H9 (cell line): ENCODE measurements around the gene UFC1. TPM values are rescaled to one million over a fixed set of nuclear protein-coding genes. Genes with fewer than 3 reads are reported as not detected.

Source experiments
- DNase-seq: peaks from one replicate; pipeline ENCODE4 v3.0.0-alpha.2; 2017
- H2AFZ ChIP-seq: one replicate; pipeline ENCODE4 v1.6.1; 2013; ENCODE audit warnings: mild to moderate bottlenecking, low read length, control low read depth, moderate library complexity
- H2AK5ac ChIP-seq: 2 replicates; pipeline ENCODE4 v1.6.1; 2013; ENCODE audit warnings: low read length, control low read depth, mixed read lengths; ENCODE audit not compliant: insufficient read length
- H2BK120ac ChIP-seq: one replicate; pipeline ENCODE4 v1.6.1; 2013; ENCODE audit warnings: low read depth, mild to moderate bottlenecking, low read length, control low read depth, inconsistent platforms; ENCODE audit not compliant: poor library complexity, severe bottlenecking
- H2BK12ac ChIP-seq: 2 replicates; pipeline ENCODE4 v1.6.1; 2013; ENCODE audit warnings: low read length, control low read depth, mixed read lengths, low read depth; ENCODE audit not compliant: insufficient read length
- H2BK15ac ChIP-seq: 2 replicates; pipeline ENCODE4 v1.6.1; 2013; ENCODE audit warnings: low read depth, low read length, control low read depth
- H2BK20ac ChIP-seq: one replicate; pipeline ENCODE4 v1.6.1; 2013; ENCODE audit warnings: low read depth, mild to moderate bottlenecking, low read length, control low read depth, inconsistent platforms; ENCODE audit not compliant: poor library complexity, severe bottlenecking
- H2BK5ac ChIP-seq: 2 replicates; pipeline ENCODE4 v1.6.1; 2013; ENCODE audit warnings: low read length, control low read depth, mixed read lengths; ENCODE audit not compliant: insufficient read length
- H3K14ac ChIP-seq: 2 replicates; pipeline ENCODE4 v1.6.1; 2013; ENCODE audit warnings: low read length, control low read depth; ENCODE audit not compliant: insufficient read depth
- H3K18ac ChIP-seq: 2 replicates; pipeline ENCODE4 v1.6.1; 2013; ENCODE audit warnings: low read depth, mild to moderate bottlenecking, mixed read lengths, low read length, control low read depth; ENCODE audit not compliant: insufficient read length
- H3K23ac ChIP-seq: 2 replicates; pipeline ENCODE4 v1.6.1; 2013; ENCODE audit warnings: low read length, control low read depth, mixed read lengths, low read depth; ENCODE audit not compliant: insufficient read length
- H3K23me2 ChIP-seq: 2 replicates; pipeline ENCODE4 v1.6.1; 2013; ENCODE audit warnings: low read depth, mild to moderate bottlenecking, mixed read lengths, low read length, control low read depth; ENCODE audit not compliant: insufficient read length, poor library complexity, severe bottlenecking
- H3K27ac ChIP-seq: 2 replicates; pipeline ENCODE4 v1.5.1; 2013; ENCODE audit warnings: low read length, control low read depth, mixed read lengths, low read depth; ENCODE audit not compliant: insufficient read length
- H3K27me3 ChIP-seq: 2 replicates; pipeline ENCODE4 v1.6.1; 2013; ENCODE audit warnings: low read length, control low read depth, inconsistent platforms; ENCODE audit not compliant: insufficient read depth
- H3K4ac ChIP-seq: 2 replicates; pipeline ENCODE4 v1.6.1; 2013; ENCODE audit warnings: low read depth, mild to moderate bottlenecking, control low read depth, inconsistent platforms, low read length, moderate library complexity
- H3K4me1 ChIP-seq: 2 replicates; pipeline ENCODE4 v1.6.1; 2013; ENCODE audit warnings: low read length, control low read depth, inconsistent platforms; ENCODE audit not compliant: insufficient read depth
- H3K4me2 ChIP-seq: 2 replicates; pipeline ENCODE4 v1.6.1; 2013; ENCODE audit warnings: low read length, control low read depth, mixed read lengths; ENCODE audit not compliant: insufficient read length, insufficient read depth
- H3K56ac ChIP-seq: 2 replicates; pipeline ENCODE4 v1.6.1; 2013; ENCODE audit warnings: low read depth, mild to moderate bottlenecking, mixed read lengths, low read length, control low read depth; ENCODE audit not compliant: insufficient read length
- H3K79me1 ChIP-seq: 2 replicates; pipeline ENCODE4 v1.6.1; 2013; ENCODE audit warnings: low read depth, mild to moderate bottlenecking, moderate library complexity, low read length, control low read depth, inconsistent platforms; ENCODE audit not compliant: insufficient read depth, poor library complexity, severe bottlenecking
- H3K79me2 ChIP-seq: 2 replicates; pipeline ENCODE4 v1.6.1; 2013; ENCODE audit warnings: low read length, control low read depth, inconsistent platforms; ENCODE audit not compliant: insufficient read depth
- H3K9ac ChIP-seq: 2 replicates; pipeline ENCODE4 v1.6.1; 2013; ENCODE audit warnings: low read length, control low read depth, mixed read lengths; ENCODE audit not compliant: insufficient read length; ENCODE audit errors: extremely low read depth
- H3K9me3 ChIP-seq: one replicate; pipeline ENCODE4 v1.6.1; 2013; ENCODE audit warnings: low read depth, low read length, inconsistent platforms; ENCODE audit not compliant: control insufficient read depth
- H3T11ph ChIP-seq: one replicate; pipeline ENCODE4 v1.6.1; 2013; ENCODE audit warnings: mild to moderate bottlenecking, low read length, control low read depth, inconsistent platforms
- H4K20me1 ChIP-seq: one replicate; pipeline ENCODE4 v1.6.1; 2013; ENCODE audit not compliant: control insufficient read depth, insufficient read length, insufficient read depth
- H4K5ac ChIP-seq: 2 replicates; pipeline ENCODE4 v1.6.1; 2013; ENCODE audit warnings: low read depth, mild to moderate bottlenecking, mixed read lengths, low read length, control low read depth; ENCODE audit not compliant: insufficient read length
- H4K8ac ChIP-seq: replicated peaks from 2 replicates; pipeline ENCODE4 v1.6.1; 2013; ENCODE audit warnings: low read length, control low read depth, mixed read lengths, low read depth; ENCODE audit not compliant: insufficient read length
- H4K91ac ChIP-seq: 2 replicates; pipeline ENCODE4 v1.6.1; 2013; ENCODE audit warnings: low read depth, mild to moderate bottlenecking, moderate library complexity, mixed read lengths, low read length, control low read depth; ENCODE audit not compliant: insufficient read length
- H3K27ac Mint-ChIP-seq, 3 experiments: 2 replicates in 2 of 3; 3 replicates in 1 of 3; pipeline ENCODE4 v1.8.0; 2020 to 2021; ENCODE audit warnings: mixed read lengths in 3 of 3, mild to moderate bottlenecking in 1 of 3, moderate library complexity in 1 of 3
- H3K27me3 Mint-ChIP-seq: 2 replicates; pipeline ENCODE4 v1.8.0; 2021; ENCODE audit warnings: low read depth, mild to moderate bottlenecking, moderate library complexity, mixed read lengths
- H3K36me3 Mint-ChIP-seq, 3 experiments: 2 replicates in 2 of 3; 3 replicates in 1 of 3; pipeline ENCODE4 v1.8.0; 2020 to 2021; ENCODE audit warnings: low read depth in 3 of 3, mixed read lengths in 3 of 3; ENCODE audit not compliant: insufficient read depth in 1 of 3
- H3K4me1 Mint-ChIP-seq, 2 experiments: 2 replicates each; pipeline ENCODE4 v1.8.0; 2020; ENCODE audit warnings: mixed read lengths in 2 of 2
- H3K4me3 Mint-ChIP-seq, 2 experiments: 2 replicates in 1 of 2; 3 replicates in 1 of 2; pipeline ENCODE4 v1.8.0; 2020 to 2021; ENCODE audit warnings: mild to moderate bottlenecking in 2 of 2, mixed read lengths in 2 of 2, moderate library complexity in 1 of 2
- H3K9me3 Mint-ChIP-seq, 2 experiments: 2 replicates in 1 of 2; 3 replicates in 1 of 2; pipeline ENCODE4 v1.8.0; 2020; ENCODE audit warnings: mild to moderate bottlenecking in 2 of 2, mixed read lengths in 2 of 2, moderate library complexity in 1 of 2
- WGBS: extraction: QIAGEN DNeasy Blood & Tissue Kit; methylation state at CpG from one replicate; pipeline ENCODE4 v1.1.7; 2013; ENCODE audit warnings: missing lambda C conversion rate, low lambda C conversion rate, mixed read lengths; ENCODE audit not compliant: insufficient read length; ENCODE audit errors: extremely low coverage; 5-methylcytosine and 5-hydroxymethylcytosine counted together
- total RNA-seq: library from RNA; stranded (reverse); gene quantifications from 2 replicates; pipeline ENCODE4 v1.2.1, GENCODE V29; 2021
- TF ChIP-seq, protein P1 (sequence below): fragments of 200-600 bp; sonication (generic); conservative IDR thresholded peaks from 3 replicates; pipeline ENCODE4 v1.8.0; 2021; ENCODE audit warnings: antibody characterized with exemption, mild to moderate bottlenecking

Gene UFC1
- total RNA-seq, 1 experiment from 2014 or later, result 93.4 TPM

DNA sequence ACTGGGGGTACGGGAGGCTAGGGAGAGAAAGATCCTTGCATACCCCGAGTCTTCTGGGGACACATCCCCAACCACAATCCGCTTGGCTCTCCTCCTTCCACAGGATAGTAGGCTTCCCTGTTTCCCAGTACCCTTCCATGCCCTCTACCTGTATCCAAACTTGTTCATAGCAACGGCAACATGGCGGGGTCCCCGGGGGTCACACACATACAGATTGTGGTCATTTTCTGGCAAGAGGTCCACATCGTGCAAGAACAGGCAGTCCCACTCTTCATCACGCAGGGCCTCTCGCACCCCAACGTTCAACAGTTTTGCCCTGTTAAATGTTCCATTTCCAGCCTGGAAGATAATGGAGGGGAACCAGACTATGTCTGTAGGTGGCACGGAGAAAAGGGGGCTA, 19.9 kb downstream of the UFC1 start:
- H2AK5ac ChIP-seq, result no peak overlapping the region
- H3K4me1 Mint-ChIP-seq, result peaks cover 19 to 21% of the 10 kb centered on the region in 2 experiments
- no peaks in the 10 kb centered on the region for H3K9me3 ChIP-seq
- no peak overlapping the region for H3K4ac ChIP-seq
- H2BK20ac ChIP-seq, result no peak overlapping the region
- H2BK12ac ChIP-seq, result no peak overlapping the region
- H3K4me1 ChIP-seq, result no peaks in the 10 kb centered on the region; the same call in 1 of the 2 replicates
- H3K56ac ChIP-seq, result no peak overlapping the region
- no peak overlapping the region for H4K5ac ChIP-seq
- no peak overlapping the region for H2BK15ac ChIP-seq
- no peaks in the 10 kb centered on the region for H3K9me3 Mint-ChIP-seq
- peaks cover 25 to 62% (median 62%) of the 10 kb centered on the region in 3 experiments; a peak in 6 of 7 replicates for H3K36me3 Mint-ChIP-seq
- H4K91ac ChIP-seq, result no peak overlapping the region
- TF ChIP-seq, protein P1, sequence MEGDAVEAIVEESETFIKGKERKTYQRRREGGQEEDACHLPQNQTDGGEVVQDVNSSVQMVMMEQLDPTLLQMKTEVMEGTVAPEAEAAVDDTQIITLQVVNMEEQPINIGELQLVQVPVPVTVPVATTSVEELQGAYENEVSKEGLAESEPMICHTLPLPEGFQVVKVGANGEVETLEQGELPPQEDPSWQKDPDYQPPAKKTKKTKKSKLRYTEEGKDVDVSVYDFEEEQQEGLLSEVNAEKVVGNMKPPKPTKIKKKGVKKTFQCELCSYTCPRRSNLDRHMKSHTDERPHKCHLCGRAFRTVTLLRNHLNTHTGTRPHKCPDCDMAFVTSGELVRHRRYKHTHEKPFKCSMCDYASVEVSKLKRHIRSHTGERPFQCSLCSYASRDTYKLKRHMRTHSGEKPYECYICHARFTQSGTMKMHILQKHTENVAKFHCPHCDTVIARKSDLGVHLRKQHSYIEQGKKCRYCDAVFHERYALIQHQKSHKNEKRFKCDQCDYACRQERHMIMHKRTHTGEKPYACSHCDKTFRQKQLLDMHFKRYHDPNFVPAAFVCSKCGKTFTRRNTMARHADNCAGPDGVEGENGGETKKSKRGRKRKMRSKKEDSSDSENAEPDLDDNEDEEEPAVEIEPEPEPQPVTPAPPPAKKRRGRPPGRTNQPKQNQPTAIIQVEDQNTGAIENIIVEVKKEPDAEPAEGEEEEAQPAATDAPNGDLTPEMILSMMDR, result no peak
- H3K23ac ChIP-seq, result no peak overlapping the region
- peaks cover 6% of the 10 kb centered on the region for H3K23me2 ChIP-seq
- H3K9ac ChIP-seq, result no peak overlapping the region
- no peak overlapping the region for H3K4me3 Mint-ChIP-seq
- H3K18ac ChIP-seq, result no peak overlapping the region
- no peak overlapping the region for H3K27ac Mint-ChIP-seq
- no peaks in the 10 kb centered on the region for H3K79me1 ChIP-seq
- WGBS, result no CpG with 5 or more reads among the region's 11 CpGs
- DNase-seq, result no peak
- no peak overlapping the region for H3K4me2 ChIP-seq
- H3K27me3 Mint-ChIP-seq, result no peaks in the 10 kb centered on the region; the same call in 1 of the 2 replicates
- H2BK120ac ChIP-seq, result no peak overlapping the region
- no peak overlapping the region for H3T11ph ChIP-seq
- H3K27me3 ChIP-seq, result no peaks in the 10 kb centered on the region
- no peak overlapping the region for H3K27ac ChIP-seq
- H4K20me1 ChIP-seq, result no peaks in the 10 kb centered on the region
- no peak overlapping the region for H2BK5ac ChIP-seq
- no peak overlapping the region for H3K14ac ChIP-seq
- H4K8ac ChIP-seq, result no peak overlapping the region
- no peak overlapping the region for H2AFZ ChIP-seq
- H3K79me2 ChIP-seq, result no peaks in the 10 kb centered on the region
